H1 (cell line): ENCODE data around the gene CEP41. TPM values are rescaled to one million over a fixed set of nuclear protein-coding genes. Genes with fewer than 3 reads are reported as not detected.

Source experiments
- BRCA1 ChIP-seq: IDR thresholded peaks from 2 replicates; pipeline ENCODE4 v1.6.1; 2012; ENCODE audit warnings: low read depth, low read length, improper control_type of control experiment
- HDAC6 ChIP-seq: IDR thresholded peaks from one replicate; pipeline ENCODE4 v1.7.1; 2012; ENCODE audit warnings: low read depth, mild to moderate bottlenecking, inconsistent platforms, low read length, moderate library complexity
- KDM4A ChIP-seq: IDR thresholded peaks from one replicate; pipeline ENCODE4 v1.7.1; 2012; ENCODE audit warnings: low read depth, mild to moderate bottlenecking, moderate library complexity, low read length, inconsistent platforms; ENCODE audit not compliant: severe bottlenecking
- MAFK ChIP-seq: IDR thresholded peaks from 2 replicates; pipeline ENCODE4 v1.6.1; 2012; ENCODE audit warnings: low read depth, mild to moderate bottlenecking, improper control_type of control experiment, low read length
- TBP ChIP-seq: IDR thresholded peaks from 2 replicates; pipeline ENCODE4 v1.6.1; 2011; ENCODE audit warnings: low read depth, low read length, improper control_type of control experiment
- YY1 ChIP-seq: IDR thresholded peaks from 2 replicates; pipeline ENCODE4 v1.6.1; 2011; ENCODE audit warnings: low read depth, mild to moderate bottlenecking, low read length
- polyA plus RNA-seq, 7 experiments: library from polyadenylated mRNA; depleted of rRNA in 3 of 7; stranded (reverse) in 5 of 7; unstranded in 2 of 7; fragments of >200 nt in 5 of 7; fragments of 200-250 nt in 2 of 7; gene quantifications; 1 replicate in 5 of 7; 2 replicates in 1 of 7; 4 replicates in 1 of 7; pipeline versions ENCODE4 v1.2.1 to v1.2.3, GENCODE V29; 2011 to 2013; ENCODE audit warnings: missing spikeins in 2 of 7, mixed read lengths in 2 of 7
- total RNA-seq: library from RNA; stranded (reverse); fragmentation: NEBNext Ultra II Directional; extraction: Animal tissue kit (Norgen Biotek cat#: 25700); gene quantifications from 2 replicates; pipeline ENCODE4 v1.2.1, GENCODE V29; 2021

CEP41 gene
- total and polyA plus RNA-seq, 2 of the 8 experiments (the other 6 are each of a cell fraction or from before 2014, with no cell fraction given), result 9.3 to 12.8 TPM

GRCh38 chr7:130393841-130394411 lies 46.9 kb downstream of the CEP41 start (continued):
- TF ChIP-seq TBP (no peak), BRCA1 (no peak), HDAC6 (no peak), MAFK (no peak), YY1 (no peak), KDM4A (no peak)
